Activated gamma-delta T cell (primary cell): ENCODE results near the gene GM2A.

ENCODE experiments used
- DNase-seq: peaks from one replicate; lab custom pipeline; 2025; lab: John Stamatoyannopoulos, UW
- total RNA-seq, 2 donors: gene quantifications; one replicate each; lab custom pipeline; 2026; lab: John Stamatoyannopoulos, UW

Gene GM2A
- total RNA-seq: 26.2 to 39.6 reads per million in 2 donors

- peak; percentile 94 for DNase-seq
Measured at GRCh38 chr5:151252762-151253604, at the start of gene GM2A. TSS of gene GM2A (plus strand) at chr5:151253185. CDS start at chr5:151253217, 32 bp downstream.

DNA sequence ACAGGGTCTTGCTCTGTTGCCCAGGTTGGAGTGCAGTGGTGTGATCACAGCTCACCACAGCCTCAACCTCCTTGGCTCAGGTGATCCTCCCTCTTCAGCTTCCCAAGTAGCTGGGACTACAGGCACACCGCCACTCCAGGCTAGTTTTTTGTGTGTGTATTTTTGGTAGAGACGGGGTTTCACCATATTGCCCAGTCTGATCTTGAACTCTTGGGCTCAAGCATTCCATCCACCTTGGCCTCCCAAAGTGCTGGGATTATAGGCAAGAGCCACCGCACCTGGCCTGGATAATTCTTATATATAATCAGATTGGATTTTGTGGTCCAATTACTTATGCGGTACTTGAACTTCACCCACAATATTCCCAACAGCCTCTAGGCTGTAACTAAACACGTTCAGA is 48.9 kb upstream of the GM2A start:
- DNase-seq: no peak

GRCh38 chr5:151205411-151205810 is 47.6 kb upstream of the GM2A start:
- no peak for DNase-seq

GRCh38 chr5:151208481-151208914 is 44.5 kb upstream of the GM2A start:
- DNase-seq: no peak

DNA sequence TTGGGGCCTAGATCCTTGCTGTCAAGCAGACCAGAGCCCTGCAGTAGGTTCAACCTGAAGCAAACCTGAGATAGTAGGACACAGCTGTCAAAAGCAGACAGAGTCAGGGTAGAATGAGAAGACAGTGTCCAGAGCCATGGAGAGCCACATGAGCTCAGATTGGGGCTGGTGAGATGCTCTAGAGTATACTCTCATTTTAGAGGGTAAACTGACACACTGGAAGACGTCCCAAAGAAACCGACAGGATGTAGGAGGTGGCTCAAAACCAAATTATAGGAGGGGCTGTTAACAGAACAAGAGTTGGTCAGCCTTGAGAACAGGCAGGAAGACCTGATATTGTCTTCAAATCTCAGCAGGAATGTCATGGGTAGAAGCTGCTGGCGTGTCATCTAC is 40.6 kb upstream of the GM2A start:
- no peak for DNase-seq

DNA sequence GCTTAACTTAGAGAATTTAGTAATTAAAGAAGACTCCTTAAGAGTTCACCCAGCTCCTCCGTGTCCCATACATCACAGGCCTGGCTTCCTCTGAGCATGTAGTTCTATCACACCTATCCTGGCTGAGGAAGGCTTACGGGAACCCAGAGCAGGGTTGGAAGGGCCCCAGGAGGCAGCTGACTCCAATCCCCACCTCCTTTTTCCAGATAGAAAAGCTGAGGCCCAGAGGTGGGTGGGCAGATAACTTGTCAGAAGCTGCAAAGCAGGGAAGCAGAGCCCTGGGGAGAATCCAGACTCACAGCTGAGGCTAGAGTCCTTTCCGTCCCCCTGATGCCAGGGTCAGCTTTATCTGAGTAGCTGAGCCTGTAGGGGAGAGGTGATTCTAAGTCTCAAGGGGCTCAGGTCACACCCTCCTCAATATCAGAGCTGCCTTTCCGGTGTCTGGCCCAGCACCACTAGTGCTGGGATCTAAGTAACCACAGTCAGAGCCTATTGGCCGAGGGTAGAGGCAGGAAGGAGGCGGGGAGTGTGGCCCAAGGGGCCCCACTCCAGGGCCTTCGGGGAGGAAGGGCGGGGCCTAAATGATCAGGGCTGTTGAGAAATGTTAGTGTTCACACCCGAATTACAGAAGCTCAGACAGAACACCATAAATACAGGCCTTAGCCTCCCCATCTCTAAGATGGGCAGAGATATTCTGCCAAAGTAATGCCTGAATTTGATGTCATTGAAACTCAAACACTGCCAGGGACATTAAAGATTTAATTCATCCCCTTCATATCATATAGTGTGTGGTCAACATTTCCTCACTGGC is 39.0 kb upstream of the GM2A start:
- peak; percentile 38 for DNase-seq

GRCh38 chr5:151214614-151215545 is 38.1 kb upstream of the GM2A start:
- DNase-seq: no peak

- no peak for DNase-seq
Measured at GRCh38 chr5:151215546-151215880, 37.5 kb upstream of the GM2A start.

DNA sequence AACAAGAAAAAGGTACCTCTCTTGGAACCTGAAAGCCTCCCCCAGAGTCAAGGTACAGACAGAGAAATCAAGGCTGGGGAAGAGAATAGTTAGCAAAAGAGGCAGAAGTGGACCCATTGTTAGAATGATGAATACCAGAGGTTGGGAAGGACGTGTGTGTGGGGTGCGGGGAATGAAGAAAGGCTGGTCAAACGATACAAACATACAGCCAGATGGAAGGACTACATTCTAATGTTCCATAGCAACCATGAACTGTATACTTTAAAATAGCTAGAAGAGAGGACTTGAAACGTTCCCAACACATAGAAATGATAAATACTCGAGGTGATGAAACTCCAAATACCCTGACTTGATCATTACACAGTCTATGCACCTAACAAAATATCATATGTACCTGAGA is 36.2 kb upstream of the GM2A start:
- DNase-seq: no peak

- DNase-seq: no peak
Measured at GRCh38 chr5:151218177-151218576, 34.8 kb upstream of the GM2A start.

DNA sequence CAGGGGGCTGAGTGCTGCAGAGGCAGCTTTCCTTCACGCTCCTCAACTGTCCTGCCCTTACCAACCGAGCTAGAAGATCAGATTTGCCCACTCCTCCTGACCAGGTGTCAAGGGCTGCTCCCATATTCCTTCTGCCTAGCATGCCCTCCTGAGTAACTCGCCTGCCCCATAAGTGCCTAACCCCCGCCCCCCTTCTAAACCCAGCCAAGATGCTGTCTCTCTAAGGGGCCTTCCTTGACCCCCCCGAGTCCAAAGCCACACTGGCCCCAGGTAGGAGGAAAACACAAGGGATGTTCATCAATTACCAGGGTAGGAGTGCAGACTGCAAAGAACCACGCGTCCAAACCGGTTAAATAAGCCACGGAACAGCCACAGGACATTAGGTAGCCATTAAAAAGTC is 33.8 kb upstream of the GM2A start:
- no peak for DNase-seq

DNA sequence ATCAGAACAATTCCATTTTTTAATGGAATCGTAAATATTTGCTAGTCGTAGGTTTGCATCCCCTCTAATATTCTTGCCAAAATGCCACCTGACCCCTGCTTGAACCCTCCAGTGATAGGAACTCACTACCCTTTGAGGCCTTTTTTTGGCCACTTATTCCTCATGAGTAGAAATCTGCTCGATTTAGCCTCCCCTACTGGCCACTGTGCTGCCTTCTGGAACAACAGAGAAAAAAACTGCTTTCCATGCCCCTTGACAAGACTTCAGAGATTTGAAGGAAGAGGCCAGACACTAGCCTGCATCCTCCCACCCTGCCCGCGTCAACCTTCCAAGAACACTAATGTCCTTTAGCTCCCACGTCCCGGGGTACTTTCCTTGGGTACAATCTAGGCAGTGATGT is 33.2 kb upstream of the GM2A start:
- no peak for DNase-seq

DNA sequence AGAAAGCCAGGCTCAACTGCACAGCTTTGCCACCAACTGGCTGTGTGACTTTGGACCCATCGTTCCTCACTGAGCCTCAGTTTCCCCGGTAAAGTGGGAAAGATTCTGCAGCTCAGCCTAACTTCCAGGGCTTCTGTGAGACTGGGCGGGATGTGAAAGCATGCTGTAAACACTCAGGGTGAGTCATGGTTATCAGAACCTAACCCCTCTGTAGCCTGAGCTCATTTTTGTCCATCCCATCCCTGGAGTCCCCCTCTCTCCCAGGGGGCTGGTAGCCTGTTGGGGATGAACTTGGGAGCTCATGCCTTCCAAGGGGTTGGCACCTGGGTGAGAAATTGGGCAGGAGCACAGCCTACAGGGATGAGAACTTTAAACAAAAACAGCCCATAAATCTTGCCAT is 31.4 kb upstream of the GM2A start:
- DNase-seq: no peak

DNA sequence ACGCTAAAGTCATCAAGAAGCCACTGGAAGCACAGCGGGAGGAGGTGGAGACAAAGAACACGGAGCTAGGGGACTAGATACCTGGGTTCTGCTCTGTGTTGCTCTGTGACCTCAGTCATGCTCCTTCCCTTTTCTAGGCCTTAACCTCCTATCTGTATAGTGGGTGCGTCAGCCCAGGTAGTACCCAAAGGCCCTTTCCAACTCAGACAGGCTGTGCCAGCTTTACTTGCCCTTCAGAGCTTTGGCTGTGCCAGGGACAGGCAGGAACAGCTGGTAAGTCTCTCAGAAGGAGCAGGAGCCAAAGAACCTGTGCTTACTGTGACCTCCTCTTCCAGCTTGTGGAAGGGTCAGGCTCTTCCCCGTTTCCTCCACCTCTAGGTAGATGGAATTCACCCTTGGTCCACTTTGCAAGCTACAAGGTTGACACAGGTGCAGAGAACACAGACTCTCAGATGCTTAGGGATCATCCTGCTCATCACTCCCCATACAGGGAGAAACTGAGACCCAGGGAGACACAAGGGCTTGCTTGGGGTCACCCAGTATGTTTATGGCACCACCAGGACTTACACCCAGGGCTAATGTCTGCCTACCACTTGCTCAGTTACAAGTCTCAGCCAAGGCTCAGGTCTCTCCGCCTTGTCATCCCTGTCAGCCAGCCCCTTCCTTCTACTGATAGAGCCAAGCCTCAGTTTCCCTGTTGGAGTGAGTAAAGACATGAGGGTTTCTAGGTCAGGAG is 30.8 kb upstream of the GM2A start:
- DNase-seq: no peak

GRCh38 chr5:151222790-151223446 is 30.1 kb upstream of the GM2A start:
- DNase-seq: no peak

- peak; percentile 40 for DNase-seq
Measured at GRCh38 chr5:151223447-151224264, 29.3 kb upstream of the GM2A start, which contains the start of gene CCDC69. TSS of gene CCDC69 (minus strand) at chr5:151224092. CDS start at chr5:151223970, 122 bp downstream.

DNA sequence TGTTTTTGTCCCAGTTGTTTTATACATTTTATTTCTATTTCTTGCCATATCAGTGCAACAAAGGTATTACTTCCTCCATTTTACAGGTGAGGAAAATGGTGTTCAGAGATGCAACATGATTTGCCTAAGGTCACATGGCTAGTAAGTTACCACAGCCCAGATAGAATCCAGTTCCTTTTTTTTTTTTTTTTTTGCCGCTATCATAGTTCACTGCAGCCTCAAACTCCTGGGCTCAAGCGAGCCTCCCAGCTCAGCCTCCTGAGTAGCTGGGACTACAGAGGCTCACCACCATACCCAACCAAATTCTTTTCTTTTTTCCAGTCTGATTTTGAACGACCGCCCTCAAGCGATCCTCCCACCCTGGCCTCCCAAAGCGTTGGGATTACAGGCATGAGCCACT is 28.6 kb upstream of the GM2A start:
- DNase-seq: no peak

DNA sequence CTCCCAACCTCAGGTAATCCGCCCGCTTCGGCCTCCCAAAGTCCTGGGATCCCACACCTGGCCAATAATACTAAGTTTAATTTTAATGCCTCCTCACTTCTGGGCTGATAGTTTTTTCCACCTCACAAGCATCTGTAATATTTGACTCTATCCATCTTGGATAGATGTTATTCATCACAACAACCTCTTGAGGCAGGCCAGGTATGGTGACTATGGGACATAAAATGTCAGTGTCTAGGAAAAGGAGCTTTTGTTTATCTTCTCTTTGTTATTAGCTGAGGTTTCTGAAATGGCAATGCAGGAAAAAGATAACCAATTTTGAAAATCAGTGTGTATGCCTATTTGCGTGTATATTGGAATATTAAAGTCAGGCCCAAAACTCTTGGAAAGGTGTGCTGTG is 27.9 kb upstream of the GM2A start:
- DNase-seq: no peak

- no peak for DNase-seq
Measured at GRCh38 chr5:151225475-151225874, 27.5 kb upstream of the GM2A start.
